ENCODE results near the gene PAX8. TPM values are rescaled to one million over a fixed set of nuclear protein-coding genes. Genes with fewer than 3 reads are reported as not detected.
A peak's percentile ranks its signal among the peaks of the same experiment; 100 is the strongest.
"Not testable (repeated sequence)": the region's sequence is repeated elsewhere in the genome, so short reads cannot be mapped to it uniquely, and the experiment has no call there.

PAX8 gene
- total and polyA plus RNA-seq, 2 of the 13 experiments (the other 11 are each of a cell fraction or from before 2014, with no cell fraction given), result 1.5 to 8.8 TPM

- in situ Hi-C loops (cut with HindIII; ENCODE audit: extremely low pct_ligation_motif_present, low pct_unique_long_range_greater_than_20kb); FAIRE-seq; H3K27me3 ChIP-seq (ENCODE audit: control insufficient read depth in 1 of 2, insufficient read depth in 2 of 2, low read length in 2 of 2); ATAC-seq; H4K20me1 ChIP-seq (ENCODE audit: insufficient read depth, low read length); H3K4me3 ChIP-seq (replicated peaks in 1 of 3; ENCODE audit: insufficient read depth in 1 of 3, low read depth in 2 of 3, low read length in 3 of 3); POLR2A ChIA-PET; intact Hi-C loops (cut with micrococcal nuclease; ENCODE audit: unreplicated experiment); H3K79me2 ChIP-seq (ENCODE audit: insufficient read depth, low read length); H3K4me2 ChIP-seq (ENCODE audit: low read depth, low read length); H2AFZ ChIP-seq (ENCODE audit: low read length); DNase-seq (ENCODE audit: low spot score); H3K9ac ChIP-seq (ENCODE audit: insufficient read depth, low read depth, low read length); H3K9me3 ChIP-seq (ENCODE audit: low read length); H3K4me1 ChIP-seq (ENCODE audit: insufficient read depth, low read length); H3K27ac ChIP-seq (ENCODE audit: extremely low read length, insufficient read depth, low read length); CTCF ChIA-PET (ENCODE audit: low intra/inter-chr PET ratio, low total read pairs); H3K36me3 ChIP-seq (replicated peaks in 1 of 2; ENCODE audit: control insufficient read depth in 1 of 2, insufficient read depth in 2 of 2, low read length in 2 of 2); BruUV-seq (replicated peaks): not testable (repeated sequence)
- WGBS (ENCODE audit: low lambda C conversion rate), result 23% methylated on average over 1 of the region's 1 CpG
Observed at GRCh38 chr2:113311781-113312180, 33.1 kb upstream of the PAX8 start.

GRCh38 chr2:113311191-113311590, 32.5 kb upstream of the PAX8 start:
- H3K79me2 ChIP-seq (ENCODE audit: insufficient read depth, low read length); H3K9me3 ChIP-seq (ENCODE audit: low read length); CTCF ChIA-PET (ENCODE audit: low intra/inter-chr PET ratio, low total read pairs); H3K4me3 ChIP-seq (replicated peaks in 1 of 3; ENCODE audit: insufficient read depth in 1 of 3, low read depth in 2 of 3, low read length in 3 of 3); H3K4me1 ChIP-seq (ENCODE audit: insufficient read depth, low read length); DNase-seq (ENCODE audit: low spot score); H3K4me2 ChIP-seq (ENCODE audit: low read depth, low read length); H3K9ac ChIP-seq (ENCODE audit: insufficient read depth, low read depth, low read length); H4K20me1 ChIP-seq (ENCODE audit: insufficient read depth, low read length); H3K36me3 ChIP-seq (replicated peaks in 1 of 2; ENCODE audit: control insufficient read depth in 1 of 2, insufficient read depth in 2 of 2, low read length in 2 of 2); POLR2A ChIA-PET; BruUV-seq (replicated peaks); H3K27ac ChIP-seq (ENCODE audit: extremely low read length, insufficient read depth, low read length); H2AFZ ChIP-seq (ENCODE audit: low read length); H3K27me3 ChIP-seq (ENCODE audit: control insufficient read depth in 1 of 2, insufficient read depth in 2 of 2, low read length in 2 of 2); FAIRE-seq; intact Hi-C loops (cut with micrococcal nuclease; ENCODE audit: unreplicated experiment); in situ Hi-C loops (cut with HindIII; ENCODE audit: extremely low pct_ligation_motif_present, low pct_unique_long_range_greater_than_20kb): not testable (repeated sequence)
- 31% methylated on average over 3 of the region's 3 CpGs for WGBS (ENCODE audit: low lambda C conversion rate)
- peak; percentile 62 for ATAC-seq
- 0 out of 2 replicates have a peak, but pooled peaks have one; percentile 26 for TF ChIP-seq MNT (IDR thresholded peaks at IDR 0.05)
